HuH-7.5 (cell line): ENCODE measurements around the gene GYG2.
"Not testable (repeated sequence)": the region's sequence is repeated elsewhere in the genome, so short reads cannot be mapped to it uniquely, and the experiment has no call there.

ENCODE experiments used
- DNase-seq: peaks from one replicate; pipeline ENCODE4 v3.0.0; 2011; ENCODE audit warnings: low spot score

GYG2 gene

GRCh38 chrX:2872671-2873277 is 44.0 kb downstream of the GYG2 start:
- DNase-seq = no peak

DNA sequence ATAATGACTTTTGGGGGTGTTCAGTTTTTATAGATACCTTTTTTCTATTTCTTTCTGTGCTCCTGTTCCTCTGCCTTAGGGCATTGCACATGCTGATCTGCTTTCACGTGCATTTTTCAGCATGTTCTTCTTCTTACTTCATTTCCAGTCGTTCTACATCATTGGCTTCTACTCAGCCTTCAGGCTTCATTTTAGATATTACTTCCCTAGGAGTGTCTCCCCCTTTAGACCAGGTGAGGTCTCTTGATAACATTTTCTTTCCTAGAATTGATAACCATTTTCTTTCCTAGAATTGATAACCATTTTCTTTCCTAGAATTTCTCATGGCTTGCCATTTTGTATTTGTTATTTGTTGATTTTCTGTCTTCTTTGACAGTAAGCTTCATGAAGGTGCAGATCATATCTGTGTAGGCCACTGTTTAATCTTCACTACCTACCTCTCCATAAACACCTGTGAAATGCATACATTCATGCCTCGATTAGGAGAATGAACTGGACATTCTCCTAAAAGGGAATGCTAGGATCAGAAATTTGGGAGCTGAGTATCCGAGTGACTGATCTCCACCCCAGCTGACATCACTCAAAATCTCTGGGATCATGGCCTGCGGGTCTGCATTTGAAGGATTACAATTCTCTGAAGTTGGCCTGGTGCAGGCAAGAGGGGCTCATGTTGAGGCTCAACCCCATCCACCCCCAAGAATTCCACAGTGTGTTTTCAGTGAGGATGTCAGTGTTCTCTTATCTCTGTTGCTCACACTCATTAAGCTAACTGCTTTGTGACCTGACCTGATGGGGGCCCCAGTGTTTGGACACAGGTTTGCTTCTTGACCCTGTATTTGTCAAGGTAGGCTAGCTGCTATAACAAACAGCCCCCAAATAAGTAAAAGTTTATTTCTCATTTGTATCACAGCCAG is 45.7 kb downstream of the GYG2 start:
- no peak for DNase-seq

DNA sequence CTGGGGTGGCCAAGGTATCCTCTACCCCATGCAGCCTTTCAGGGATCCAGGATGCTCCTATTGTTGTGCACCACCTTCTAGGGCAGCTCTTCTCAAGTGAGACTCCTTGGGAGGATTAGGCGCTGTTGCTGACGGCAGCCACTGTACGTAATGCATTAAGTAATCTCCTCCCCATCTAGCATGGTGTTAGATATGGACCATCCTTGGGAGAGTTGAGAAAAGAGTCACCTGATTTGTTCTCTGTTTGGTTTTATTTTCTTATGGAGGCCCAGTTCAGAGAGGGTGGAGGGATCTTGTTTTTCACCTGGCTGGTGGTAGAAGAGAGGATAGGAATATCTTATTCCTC is 46.4 kb downstream of the GYG2 start:
- DNase-seq = no peak

DNA sequence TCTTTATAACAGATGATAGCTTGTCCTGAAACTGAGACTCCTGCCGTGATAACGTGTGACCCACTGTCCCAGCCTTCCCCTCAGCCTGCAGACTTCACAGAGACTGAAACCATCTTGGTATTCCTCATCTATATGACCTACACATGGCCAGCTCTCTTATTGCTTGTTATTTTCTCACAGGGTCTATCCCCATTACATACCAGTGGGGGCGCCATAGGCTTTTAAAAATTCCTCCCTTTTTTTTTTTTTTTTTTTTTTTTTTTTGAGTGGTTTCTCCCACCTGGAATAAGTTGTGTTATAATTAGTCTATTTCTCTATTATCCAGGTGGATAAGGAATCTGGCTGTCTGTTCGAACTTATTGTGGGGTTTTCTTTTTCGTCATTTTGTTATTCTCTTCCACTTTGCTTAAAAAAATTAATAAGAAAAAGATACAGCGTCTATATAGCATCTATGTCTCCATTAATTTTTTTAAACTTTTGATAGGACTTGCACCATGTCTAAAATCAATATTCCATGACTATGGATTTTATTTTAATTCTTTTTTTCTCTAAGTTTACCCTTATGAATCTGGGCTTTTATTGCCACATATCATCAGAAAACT is 47.2 kb downstream of the GYG2 start:
- DNase-seq = no peak

DNA sequence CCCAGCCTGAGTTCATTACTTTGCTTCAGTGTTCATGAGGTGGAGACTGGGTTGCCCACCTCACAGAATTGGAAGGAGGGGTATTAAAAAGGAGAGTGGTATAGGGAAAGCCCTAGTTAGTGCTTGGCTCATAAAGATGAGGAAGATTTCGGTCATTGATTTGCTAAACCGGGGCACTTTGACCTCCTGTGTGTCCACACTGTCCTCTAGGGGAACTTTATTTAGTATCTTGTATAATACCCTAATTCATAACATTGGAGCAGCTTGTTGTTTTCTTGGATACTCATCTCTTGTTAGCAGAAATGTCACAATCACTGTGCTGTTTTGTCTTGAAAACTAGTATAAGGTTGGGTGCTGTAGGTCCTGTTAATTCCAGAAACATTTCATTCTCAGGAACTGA is 49.8 kb downstream of the GYG2 start:
- no peak for DNase-seq

GRCh38 chrX:2879670-2880069 is 50.9 kb downstream of the GYG2 start:
- no peak for DNase-seq

DNA sequence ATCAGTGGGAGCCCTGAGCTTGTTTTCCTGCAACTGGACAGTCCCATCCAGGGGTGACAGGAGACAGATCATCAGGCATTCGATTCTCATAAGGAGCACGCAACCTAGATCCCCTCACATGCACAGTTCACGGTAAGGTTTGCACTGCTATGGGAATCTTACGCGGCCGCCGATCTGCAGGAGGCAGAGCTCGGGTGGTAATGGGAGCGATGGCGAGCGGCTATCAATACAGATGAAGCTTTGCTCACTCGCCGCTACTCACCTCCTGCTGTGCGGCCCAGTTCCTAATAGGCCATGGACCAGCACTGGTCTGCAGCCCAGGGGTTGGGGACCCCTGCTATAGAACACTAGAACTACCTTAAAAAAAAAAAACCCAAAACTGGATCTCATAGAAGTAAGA is 55.0 kb downstream of the GYG2 start:
- no peak for DNase-seq

GRCh38 chrX:2888309-2888708 is 59.6 kb downstream of the GYG2 start:
- DNase-seq = no peak

- no peak for DNase-seq
Observed at GRCh38 chrX:2889045-2889605, 60.4 kb downstream of the GYG2 start.

DNA sequence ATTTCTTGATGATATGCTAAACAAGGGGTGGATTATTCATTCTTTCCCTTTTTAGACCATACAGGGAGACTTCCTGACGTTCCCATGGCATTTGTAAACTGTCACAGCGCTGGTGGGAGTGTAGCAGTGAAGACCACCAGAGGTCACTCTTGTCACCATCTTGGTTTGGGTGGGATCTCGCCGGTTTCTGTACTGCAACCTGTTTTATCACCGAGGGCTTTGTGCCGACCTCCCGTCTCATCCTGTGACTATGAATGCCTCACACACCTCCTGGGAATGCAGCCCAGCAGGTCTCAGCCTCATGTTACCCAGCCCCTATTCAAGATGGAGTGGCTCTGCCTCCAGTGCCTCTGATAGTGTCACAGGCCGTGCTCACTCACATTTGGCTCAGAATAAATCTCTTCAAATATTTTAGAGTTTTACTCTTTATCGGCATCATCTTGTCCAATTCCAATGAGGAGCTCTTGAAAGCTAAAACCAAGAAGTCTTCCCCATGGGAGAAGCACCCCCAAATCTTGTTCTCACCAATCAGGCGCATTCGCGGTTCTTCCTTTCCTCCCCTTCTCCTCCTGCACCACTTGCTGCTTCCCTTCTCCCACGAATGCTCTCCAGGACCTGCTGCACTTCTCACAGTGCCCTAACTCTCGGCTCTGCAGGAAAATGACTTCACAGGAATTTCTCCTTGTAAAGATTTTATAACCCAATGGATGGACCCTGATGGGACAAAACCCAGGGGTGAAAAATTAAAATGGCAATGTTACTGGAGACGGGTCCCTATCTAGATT is 61.2 kb downstream of the GYG2 start:
- not testable (repeated sequence) for DNase-seq

DNA sequence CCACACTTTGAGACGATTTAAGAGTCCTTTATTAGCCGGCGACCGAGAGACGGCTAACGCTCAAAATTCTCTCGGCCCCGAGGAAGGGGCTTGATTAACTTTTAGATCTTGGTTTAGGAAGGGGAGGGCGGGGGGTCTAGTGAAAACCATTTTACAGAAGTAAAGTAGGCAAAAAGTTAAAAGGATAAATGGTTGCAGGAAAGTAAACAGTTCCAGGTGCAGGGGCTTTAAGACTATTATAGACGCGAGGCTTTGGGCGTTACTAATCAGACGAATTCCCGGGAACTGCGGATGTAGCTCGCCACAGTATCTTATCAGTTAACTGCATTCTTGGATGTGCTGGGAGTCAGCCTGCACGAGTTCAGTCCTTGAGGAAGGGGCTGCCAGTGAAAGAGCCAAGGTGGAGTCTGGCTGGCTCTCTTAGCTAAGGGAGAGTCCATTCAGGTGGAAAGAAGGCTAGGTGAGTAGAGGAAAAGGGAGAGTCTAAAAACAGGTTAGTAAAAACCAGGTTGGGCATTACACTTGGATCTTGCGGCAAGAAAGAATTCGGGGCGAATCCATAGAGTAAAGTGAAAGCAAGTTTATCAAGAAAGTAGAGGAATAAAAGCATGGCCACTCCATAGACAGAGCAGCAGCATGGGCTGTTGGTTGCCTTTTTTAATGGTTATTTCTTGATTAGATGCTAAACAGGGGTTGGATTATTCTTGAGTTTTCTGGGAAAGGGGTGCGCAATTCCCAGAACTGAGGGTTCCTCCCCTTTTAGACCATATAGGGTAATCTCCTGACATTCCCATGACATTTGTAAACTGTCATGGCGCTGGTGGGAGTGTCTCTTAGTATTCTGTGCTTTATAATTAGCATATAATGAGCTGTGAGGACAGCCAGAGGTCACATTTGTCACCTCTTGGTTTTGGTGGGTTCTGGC is 62.1 kb downstream of the GYG2 start:
- DNase-seq = not testable (repeated sequence)

DNA sequence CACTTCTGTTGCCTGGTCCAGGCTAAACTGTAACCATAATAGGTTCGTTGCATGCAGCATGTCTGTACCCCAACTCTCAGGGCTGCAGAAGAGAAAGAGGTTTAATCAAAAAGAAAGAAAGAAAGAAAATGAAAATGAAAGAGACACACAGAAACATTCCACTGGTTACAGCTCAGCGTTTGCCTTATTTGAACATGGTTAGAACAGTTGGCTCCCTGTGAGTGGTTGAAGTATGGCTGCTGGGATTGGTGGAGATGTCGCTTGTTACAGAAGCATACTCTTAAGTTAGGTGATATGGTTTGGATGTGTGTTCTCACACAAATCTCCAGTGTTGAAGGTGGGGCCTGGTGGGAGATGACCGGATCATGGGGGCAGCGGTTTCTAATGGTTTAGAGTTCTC is 64.1 kb downstream of the GYG2 start:
- DNase-seq = no peak

DNA sequence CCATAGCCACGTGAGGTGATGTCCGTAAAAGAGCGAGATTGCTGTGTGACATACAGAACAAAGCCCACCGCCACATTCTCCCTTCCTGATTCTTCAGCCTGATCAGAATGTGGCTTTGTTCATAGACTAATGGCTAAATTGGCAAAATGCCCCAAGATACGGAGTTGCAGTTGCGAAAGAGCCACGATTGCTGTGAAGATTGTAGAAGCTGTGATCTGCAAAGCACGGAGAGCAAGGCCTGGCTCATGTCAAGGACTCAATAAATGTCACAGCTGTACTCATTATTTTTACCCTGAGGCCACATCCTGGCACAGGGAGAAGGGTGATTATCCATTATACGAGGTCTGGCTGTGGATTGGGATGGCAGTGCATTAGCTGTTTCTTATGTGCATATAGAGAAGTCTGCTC is 66.2 kb downstream of the GYG2 start:
- DNase-seq = no peak

DNA sequence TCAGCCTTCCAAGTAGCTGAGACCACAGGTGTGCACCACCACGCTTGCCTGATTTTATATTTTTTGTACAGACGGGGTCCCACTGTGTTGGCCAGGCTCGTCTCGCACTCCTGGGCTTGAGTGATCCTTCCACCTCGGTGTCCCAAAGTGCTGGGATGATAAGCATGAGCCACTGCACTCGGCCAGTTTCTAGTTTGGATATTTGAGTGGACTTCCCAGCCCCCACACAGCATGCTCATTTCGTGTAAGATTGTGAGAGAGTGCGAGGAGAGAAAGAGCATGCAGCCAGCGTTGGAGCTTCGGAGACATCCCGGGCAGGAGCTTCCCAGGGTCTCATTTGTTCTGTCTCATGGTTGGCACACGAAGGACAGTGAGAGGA is 68.6 kb downstream of the GYG2 start:
- DNase-seq = no peak

GRCh38 chrX:2897690-2898623 is 69.2 kb downstream of the GYG2 start:
- DNase-seq = not testable (repeated sequence)

- DNase-seq = no peak
Observed at GRCh38 chrX:2898846-2899512, 70.2 kb downstream of the GYG2 start.

DNA sequence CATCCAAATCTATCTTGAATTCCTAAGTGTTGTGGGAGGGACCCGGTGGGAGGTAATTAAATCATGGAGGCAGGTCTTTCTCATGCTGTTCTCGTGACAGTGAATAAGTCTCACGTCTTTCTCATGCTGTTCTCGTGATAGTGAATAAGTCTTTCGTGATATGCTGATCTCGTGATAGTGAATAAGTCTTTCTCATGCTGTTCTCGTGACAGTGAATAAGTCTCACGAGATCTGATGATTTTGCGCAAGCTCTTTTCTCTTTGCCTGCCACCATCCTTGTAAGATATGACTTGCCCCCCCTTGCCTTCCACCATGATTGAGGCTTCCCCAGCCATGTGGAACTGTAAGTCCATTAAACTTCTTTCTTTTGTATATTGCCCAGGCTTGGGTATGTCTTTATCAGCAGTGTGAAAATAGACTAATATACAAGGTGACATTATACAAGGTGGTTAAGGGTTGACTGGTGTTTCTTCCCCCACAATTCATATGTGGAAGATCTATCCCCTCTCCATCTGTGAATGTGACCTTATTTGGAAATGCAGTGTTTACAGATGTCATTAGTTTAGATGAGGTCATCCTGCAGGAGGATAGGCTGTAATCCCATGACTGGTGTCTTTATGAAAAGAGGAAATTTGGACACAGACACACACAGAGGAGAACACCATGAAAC is 72.8 kb downstream of the GYG2 start:
- DNase-seq = no peak

- no peak for DNase-seq
Observed at GRCh38 chrX:2902841-2903240, 74.1 kb downstream of the GYG2 start.

DNA sequence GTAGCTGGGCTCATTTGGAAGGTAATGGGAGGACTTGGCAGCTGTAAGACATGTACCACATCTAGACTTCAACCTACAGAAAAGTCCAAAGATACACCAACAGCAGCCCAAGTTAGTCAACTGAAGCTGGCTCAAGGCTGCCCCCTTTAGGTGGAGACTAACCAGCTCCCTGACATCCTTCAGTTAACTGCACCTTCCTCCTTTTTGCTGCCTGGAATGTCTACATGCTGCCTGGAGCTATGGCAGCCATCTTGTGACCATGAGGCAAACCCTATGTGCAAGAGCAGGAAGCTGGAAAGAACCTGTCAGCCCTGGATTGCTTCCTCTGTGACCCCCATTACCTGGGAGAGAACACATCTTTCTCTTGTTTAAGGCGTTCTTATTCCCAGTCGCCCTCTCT is 74.6 kb downstream of the GYG2 start:
- DNase-seq = no peak
